HCT116 (cell line): ENCODE measurements around the gene MEGF6. TPM values are rescaled to one million over a fixed set of nuclear protein-coding genes. Genes with fewer than 3 reads are reported as not detected.

Experiments used
- ATAC-seq: fragments of 200-7000 bp; cut with Tn5 transposase; 2 replicates; pipeline ENCODE4 v1.9.1; 2020; ENCODE audit warnings: mild to moderate bottlenecking, moderate library complexity
- BruUV-seq: library from RNA; stranded (reverse); fragments of 400-500 nt; replicated peaks from 2 replicates; lab custom pipeline; 2021; lab: Mats Ljungman, UMichigan
- CTCF ChIA-PET: fragments of 300-600 bp; sonication (Branson Sonifier 250); formaldehyde crosslinking; loops from one replicate; lab custom pipeline; 2021; ENCODE audit warnings: antibody characterized with exemption; lab: Charles Lee
- POLR2A ChIA-PET: fragments of 300-600, 350-600 bp; sonication (Branson Sonifier 250); formaldehyde crosslinking; loops from one replicate; lab custom pipeline; 2021; ENCODE audit warnings: antibody characterized with exemption; lab: Charles Lee
- RAD21 ChIA-PET, 2 experiments: fragments of 300-600 bp; sonication (Branson Sonifier 250); formaldehyde crosslinking; loops; one replicate each; lab custom pipeline; 2023; ENCODE audit warnings: low total read pairs in 2 of 2; ENCODE audit not compliant: uncharacterized antibody in 2 of 2, unreplicated experiment in 2 of 2, low non-redundant PET in 1 of 2; lab: Charles Lee
- DNase-seq: peaks from one replicate; pipeline ENCODE4 v3.0.0-alpha.2; 2010; ENCODE audit warnings: low read depth, low spot score
- H2AFZ ChIP-seq: fragments of 200-600 bp; shearing (Covaris generic), sonication (generic); 2 replicates; pipeline ENCODE4 v1.6.1; 2017; ENCODE audit warnings: low read depth, mixed run types, mixed read lengths, antibody characterized with exemption, low read length; ENCODE audit not compliant: poor library complexity, severe bottlenecking
- H3K27ac ChIP-seq: 2 replicates; pipeline ENCODE4 v1.5.1; 2012; ENCODE audit warnings: low read depth, low read length
- H3K27me3 ChIP-seq: fragments of 200-600 bp; sonication (generic); 2 replicates; pipeline ENCODE4 v1.6.1; 2016; ENCODE audit warnings: mixed run types, low read length, mixed read lengths; ENCODE audit not compliant: insufficient read depth
- H3K36me3 ChIP-seq, 2 experiments: fragments of 200-500 bp in 1 of 2; fragments of 200-600 bp in 1 of 2; sonication (Bioruptor generic) in 1 of 2; sonication (generic) in 1 of 2; 2 replicates each; pipeline versions ENCODE4 v1.5.1 to v1.6.1; 2014 to 2016; ENCODE audit warnings: low read length in 2 of 2, inconsistent platforms in 1 of 2, mixed read lengths in 1 of 2, mixed run types in 1 of 2; ENCODE audit not compliant: insufficient read depth in 2 of 2, control insufficient read depth in 1 of 2
- H3K4me1 ChIP-seq, 2 experiments: fragments of 200-600 bp in 1 of 2; sonication (generic) in 1 of 2; 2 replicates each; pipeline versions ENCODE4 v1.5.1 to v1.6.1; 2012 to 2017; ENCODE audit warnings: low read length in 2 of 2, inconsistent platforms in 1 of 2, mild to moderate bottlenecking in 1 of 2, mixed read lengths in 1 of 2, mixed run types in 1 of 2, moderate library complexity in 1 of 2; ENCODE audit not compliant: insufficient read depth in 2 of 2, control insufficient read depth in 1 of 2
- H3K4me2 ChIP-seq: fragments of 200-600 bp; sonication (generic); 2 replicates; pipeline ENCODE4 v1.6.1; 2017; ENCODE audit warnings: mixed run types, low read length, mixed read lengths
- H3K4me3 ChIP-seq, 2 experiments: fragments of 200-600 bp in 1 of 2; sonication (generic) in 1 of 2; replicated peaks in 1 of 2; 2 replicates each; pipeline ENCODE4 v1.5.1; 2011 to 2016; ENCODE audit warnings: low read length in 2 of 2, control low read depth in 1 of 2, low read depth in 1 of 2, mild to moderate bottlenecking in 1 of 2, mixed read lengths in 1 of 2, mixed run types in 1 of 2
- H3K79me2 ChIP-seq: fragments of 200-600 bp; sonication (generic); 2 replicates; pipeline ENCODE4 v1.6.1; 2017; ENCODE audit warnings: mild to moderate bottlenecking, mixed run types, low read length, moderate library complexity, mixed read lengths; ENCODE audit not compliant: insufficient read depth
- H3K9ac ChIP-seq: fragments of 200-600 bp; sonication (generic); 2 replicates; pipeline ENCODE4 v1.6.1; 2016; ENCODE audit warnings: low read length, mixed read lengths
- H3K9me2 ChIP-seq: fragments of 200-600 bp; sonication (generic), shearing (Covaris generic); 2 replicates; pipeline ENCODE4 v1.6.1; 2017; ENCODE audit warnings: mixed run types, mild to moderate bottlenecking, moderate library complexity; ENCODE audit not compliant: insufficient read depth
- H3K9me3 ChIP-seq, 2 experiments: fragments of 200-500 bp in 1 of 2; fragments of 200-600 bp in 1 of 2; sonication (Bioruptor generic) in 1 of 2; sonication (generic) in 1 of 2; 2 replicates each; pipeline ENCODE4 v1.6.1; 2014 to 2017; ENCODE audit warnings: low read length in 2 of 2, mixed read lengths in 2 of 2, inconsistent platforms in 1 of 2, low read depth in 1 of 2, mild to moderate bottlenecking in 1 of 2, mixed run types in 1 of 2, moderate library complexity in 1 of 2; ENCODE audit not compliant: control insufficient read depth in 1 of 2, insufficient read depth in 1 of 2
- H4K20me1 ChIP-seq: fragments of 200-600 bp; sonication (generic), shearing (Covaris generic); 2 replicates; pipeline ENCODE4 v1.6.1; 2017; ENCODE audit warnings: mixed run types, mild to moderate bottlenecking, moderate library complexity; ENCODE audit not compliant: insufficient read depth
- CTCF ChIP-seq, 3 experiments: fragments of 200-600 bp in 1 of 3; sonication (generic) in 1 of 3; IDR thresholded peaks in 2 of 3; conservative IDR thresholded peaks in 1 of 3; 2 replicates each; pipeline ENCODE4 v1.5.1; 2012 to 2017; ENCODE audit warnings: low read depth in 2 of 3, low read length in 2 of 3, antibody characterized with exemption in 1 of 3, borderline replicate concordance in 1 of 3, control low read depth in 1 of 3, mild to moderate bottlenecking in 1 of 3, mixed read lengths in 1 of 3, mixed run types in 1 of 3, moderate library complexity in 1 of 3; ENCODE audit not compliant: insufficient read depth in 1 of 3
- REST ChIP-seq: IDR thresholded peaks from 2 replicates; pipeline ENCODE4 v1.6.1; 2012; ENCODE audit warnings: low read depth
- intact Hi-C: fragments of 100-400 bp; cut with micrococcal nuclease; formaldehyde crosslinking; loops from 2 replicates; pipeline ENCODE4 v1.10.0; 2022
- total RNA-seq: library from RNA; stranded (reverse); gene quantifications from one replicate; pipeline ENCODE4 v1.2.1, GENCODE V29; 2021; ENCODE audit not compliant: unreplicated experiment

The MEGF6 gene
- total RNA-seq, 1 experiment from 2014 or later = 47.6 TPM

- ChIA-PET RAD21 (no interaction called here), POLR2A (no interaction called here), CTCF (interaction anchor here (1.7 kb wide), 1 partner anchor 29 kb away, joined by 8 read pairs; no protein-coding TSS in a partner anchor)
- Histone ChIP-seq H3K9ac (no peak overlapping the region), H3K9me2 (no peaks in the 10 kb centered on the region), H3K27ac (no peak overlapping the region), H3K9me3 (no peaks in the 10 kb centered on the region; a peak in 1 of 4 replicates), H2AFZ (no peak overlapping the region), H4K20me1 (no peaks in the 10 kb centered on the region), H3K79me2 (no peaks in the 10 kb centered on the region), H3K4me2 (no peak overlapping the region), H3K27me3 (no peaks in the 10 kb centered on the region), H3K4me3 (no peak overlapping the region), H3K36me3 (no peaks in the 10 kb centered on the region), H3K4me1 (no peaks in the 10 kb centered on the region)
- ATAC-seq (no peak), DNase-seq (no peak)
- BruUV-seq = no TSS peak
- intact Hi-C loops = no loop called here
- no peak for TF ChIP-seq REST
- no peak for TF ChIP-seq CTCF (IDR thresholded peaks at IDR 0.05 in 2 of 3, conservative IDR thresholded peaks at IDR 0.05 in 1 of 3; ENCODE audit: borderline replicate concordance in 1 of 3, insufficient read depth in 1 of 3, low read depth in 2 of 3, low read length in 2 of 3)
- TF ChIP-seq, all 23 proteins: peak for 0
These were observed 21.1 kb downstream of the MEGF6 start for GRCh38 chr1:3590139-3590763.
